GM18861 (cell line): ENCODE results near the gene CHPT1.
A peak's percentile ranks its signal among the peaks of the same experiment; 100 is the strongest.
"Not testable (repeated sequence)": the region's sequence is repeated elsewhere in the genome, so short reads cannot be mapped to it uniquely, and the experiment has no call there.

Experiments used
- ATAC-seq: cut with Tn5 transposase; IDR thresholded peaks from one replicate; pipeline ENCODE4 v1.9.1; 2021; ENCODE audit not compliant: unreplicated experiment

Gene CHPT1

GRCh38 chr12:101697197-101697929 is at the start of gene CHPT1:
Gene CHPT1 (plus strand): TSS chr12:101697640. CDS start chr12:101697862, 222 bp downstream.
- ATAC-seq, result peak; percentile 56

GRCh38 chr12:101647711-101648110 is 49.7 kb upstream of the CHPT1 start:
- ATAC-seq, result no peak

- no peak for ATAC-seq
Observed at GRCh38 chr12:101648195-101648594, 49.2 kb upstream of the CHPT1 start.

- ATAC-seq, result no peak
Observed at GRCh38 chr12:101650346-101651117, 46.9 kb upstream of the CHPT1 start.

GRCh38 chr12:101653030-101653429 is 44.4 kb upstream of the CHPT1 start:
- ATAC-seq, result no peak

- no peak for ATAC-seq
Observed at GRCh38 chr12:101653503-101653902, 43.9 kb upstream of the CHPT1 start.

GRCh38 chr12:101654442-101654841 is 43.0 kb upstream of the CHPT1 start:
- no peak for ATAC-seq

GRCh38 chr12:101655393-101655792 is 42.0 kb upstream of the CHPT1 start:
- no peak for ATAC-seq

- not testable (repeated sequence) for ATAC-seq
Observed at GRCh38 chr12:101660662-101661061, 36.8 kb upstream of the CHPT1 start.

GRCh38 chr12:101663298-101663697 is 34.1 kb upstream of the CHPT1 start:
- no peak for ATAC-seq

- ATAC-seq, result no peak
Observed at GRCh38 chr12:101664992-101665391, 32.4 kb upstream of the CHPT1 start.

- ATAC-seq, result no peak
Observed at GRCh38 chr12:101666052-101666728, 31.2 kb upstream of the CHPT1 start.

- ATAC-seq, result no peak
Observed at GRCh38 chr12:101667591-101667990, 29.8 kb upstream of the CHPT1 start.

- ATAC-seq, result no peak
Observed at GRCh38 chr12:101670007-101670671, 27.3 kb upstream of the CHPT1 start.

- peak; percentile 83 for ATAC-seq
Observed at GRCh38 chr12:101671157-101671791, 26.2 kb upstream of the CHPT1 start.

- ATAC-seq, result no peak
Observed at GRCh38 chr12:101671833-101672232, 25.6 kb upstream of the CHPT1 start.

- no peak for ATAC-seq
Observed at GRCh38 chr12:101675555-101675954, 21.9 kb upstream of the CHPT1 start.

GRCh38 chr12:101676497-101676896 is 20.9 kb upstream of the CHPT1 start:
- ATAC-seq, result not testable (repeated sequence)

GRCh38 chr12:101678081-101678480 is 19.4 kb upstream of the CHPT1 start:
- ATAC-seq, result no peak

GRCh38 chr12:101680240-101680639 is 17.2 kb upstream of the CHPT1 start:
- no peak for ATAC-seq

GRCh38 chr12:101680647-101681046 is 16.8 kb upstream of the CHPT1 start:
- ATAC-seq, result no peak
